OCI-LY7 (cell line): ENCODE data around the gene SKA3.

ENCODE experiments used
- EZH2phosphoT487 ChIP-seq: fragments of 200-600 bp; sonication (generic); IDR thresholded peaks from 2 replicates; pipeline ENCODE4 v1.6.1; 2018; ENCODE audit warnings: low read depth, borderline replicate concordance, mild to moderate bottlenecking, mixed run types, antibody characterized with exemption, low read length, moderate library complexity, mixed read lengths
- TF ChIP-seq, protein P1 (sequence below): fragments of 200-600 bp; sonication (generic); conservative IDR thresholded peaks from 2 replicates; pipeline ENCODE4 v1.5.1; 2014; ENCODE audit warnings: mild to moderate bottlenecking, antibody characterized with exemption, low read length, moderate library complexity, mixed read lengths

DNA sequence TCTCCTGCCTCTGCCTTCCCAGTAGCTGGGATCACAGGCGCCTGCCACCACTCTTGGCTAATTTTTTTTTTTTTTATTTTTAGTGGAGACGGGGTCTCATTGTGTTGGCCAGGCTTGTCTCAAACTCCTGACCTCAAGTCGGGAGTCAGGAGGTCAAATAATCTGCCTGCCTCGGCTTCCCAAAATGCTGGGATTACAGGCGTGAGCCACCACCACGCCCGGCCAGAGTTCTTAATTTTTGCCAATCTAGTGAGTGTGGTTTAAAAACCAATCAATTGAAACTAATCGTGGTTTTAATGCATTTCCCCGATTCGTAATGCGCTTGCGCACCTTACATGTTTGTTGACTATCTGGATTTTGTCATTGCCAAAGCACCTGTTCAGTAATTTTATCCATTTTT is 37.0 kb downstream of the SKA3 start:
- TF ChIP-seq, protein P1, sequence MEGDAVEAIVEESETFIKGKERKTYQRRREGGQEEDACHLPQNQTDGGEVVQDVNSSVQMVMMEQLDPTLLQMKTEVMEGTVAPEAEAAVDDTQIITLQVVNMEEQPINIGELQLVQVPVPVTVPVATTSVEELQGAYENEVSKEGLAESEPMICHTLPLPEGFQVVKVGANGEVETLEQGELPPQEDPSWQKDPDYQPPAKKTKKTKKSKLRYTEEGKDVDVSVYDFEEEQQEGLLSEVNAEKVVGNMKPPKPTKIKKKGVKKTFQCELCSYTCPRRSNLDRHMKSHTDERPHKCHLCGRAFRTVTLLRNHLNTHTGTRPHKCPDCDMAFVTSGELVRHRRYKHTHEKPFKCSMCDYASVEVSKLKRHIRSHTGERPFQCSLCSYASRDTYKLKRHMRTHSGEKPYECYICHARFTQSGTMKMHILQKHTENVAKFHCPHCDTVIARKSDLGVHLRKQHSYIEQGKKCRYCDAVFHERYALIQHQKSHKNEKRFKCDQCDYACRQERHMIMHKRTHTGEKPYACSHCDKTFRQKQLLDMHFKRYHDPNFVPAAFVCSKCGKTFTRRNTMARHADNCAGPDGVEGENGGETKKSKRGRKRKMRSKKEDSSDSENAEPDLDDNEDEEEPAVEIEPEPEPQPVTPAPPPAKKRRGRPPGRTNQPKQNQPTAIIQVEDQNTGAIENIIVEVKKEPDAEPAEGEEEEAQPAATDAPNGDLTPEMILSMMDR: no peak
- TF ChIP-seq EZH2phosphoT487: no peak
